H9 (cell line): ENCODE measurements around the gene HS3ST3B1. TPM values are rescaled to one million over a fixed set of nuclear protein-coding genes. Genes with fewer than 3 reads are reported as not detected.

Experiments
- DNase-seq: peaks from one replicate; pipeline ENCODE4 v3.0.0-alpha.2; 2017
- H2AFZ ChIP-seq: one replicate; pipeline ENCODE4 v1.6.1; 2013; ENCODE audit warnings: mild to moderate bottlenecking, low read length, control low read depth, moderate library complexity
- H2AK5ac ChIP-seq: 2 replicates; pipeline ENCODE4 v1.6.1; 2013; ENCODE audit warnings: low read length, control low read depth, mixed read lengths; ENCODE audit not compliant: insufficient read length
- H2BK120ac ChIP-seq: one replicate; pipeline ENCODE4 v1.6.1; 2013; ENCODE audit warnings: low read depth, mild to moderate bottlenecking, low read length, control low read depth, inconsistent platforms; ENCODE audit not compliant: poor library complexity, severe bottlenecking
- H2BK12ac ChIP-seq: 2 replicates; pipeline ENCODE4 v1.6.1; 2013; ENCODE audit warnings: low read length, control low read depth, mixed read lengths, low read depth; ENCODE audit not compliant: insufficient read length
- H2BK15ac ChIP-seq: 2 replicates; pipeline ENCODE4 v1.6.1; 2013; ENCODE audit warnings: low read depth, low read length, control low read depth
- H2BK20ac ChIP-seq: one replicate; pipeline ENCODE4 v1.6.1; 2013; ENCODE audit warnings: low read depth, mild to moderate bottlenecking, low read length, control low read depth, inconsistent platforms; ENCODE audit not compliant: poor library complexity, severe bottlenecking
- H2BK5ac ChIP-seq: 2 replicates; pipeline ENCODE4 v1.6.1; 2013; ENCODE audit warnings: low read length, control low read depth, mixed read lengths; ENCODE audit not compliant: insufficient read length
- H3K14ac ChIP-seq: 2 replicates; pipeline ENCODE4 v1.6.1; 2013; ENCODE audit warnings: low read length, control low read depth; ENCODE audit not compliant: insufficient read depth
- H3K18ac ChIP-seq: 2 replicates; pipeline ENCODE4 v1.6.1; 2013; ENCODE audit warnings: low read depth, mild to moderate bottlenecking, mixed read lengths, low read length, control low read depth; ENCODE audit not compliant: insufficient read length
- H3K23ac ChIP-seq: 2 replicates; pipeline ENCODE4 v1.6.1; 2013; ENCODE audit warnings: low read length, control low read depth, mixed read lengths, low read depth; ENCODE audit not compliant: insufficient read length
- H3K23me2 ChIP-seq: 2 replicates; pipeline ENCODE4 v1.6.1; 2013; ENCODE audit warnings: low read depth, mild to moderate bottlenecking, mixed read lengths, low read length, control low read depth; ENCODE audit not compliant: insufficient read length, poor library complexity, severe bottlenecking
- H3K27ac ChIP-seq: 2 replicates; pipeline ENCODE4 v1.5.1; 2013; ENCODE audit warnings: low read length, control low read depth, mixed read lengths, low read depth; ENCODE audit not compliant: insufficient read length
- H3K27me3 ChIP-seq: 2 replicates; pipeline ENCODE4 v1.6.1; 2013; ENCODE audit warnings: low read length, control low read depth, inconsistent platforms; ENCODE audit not compliant: insufficient read depth
- H3K4ac ChIP-seq: 2 replicates; pipeline ENCODE4 v1.6.1; 2013; ENCODE audit warnings: low read depth, mild to moderate bottlenecking, control low read depth, inconsistent platforms, low read length, moderate library complexity
- H3K4me1 ChIP-seq: 2 replicates; pipeline ENCODE4 v1.6.1; 2013; ENCODE audit warnings: low read length, control low read depth, inconsistent platforms; ENCODE audit not compliant: insufficient read depth
- H3K4me2 ChIP-seq: 2 replicates; pipeline ENCODE4 v1.6.1; 2013; ENCODE audit warnings: low read length, control low read depth, mixed read lengths; ENCODE audit not compliant: insufficient read length, insufficient read depth
- H3K56ac ChIP-seq: 2 replicates; pipeline ENCODE4 v1.6.1; 2013; ENCODE audit warnings: low read depth, mild to moderate bottlenecking, mixed read lengths, low read length, control low read depth; ENCODE audit not compliant: insufficient read length
- H3K79me1 ChIP-seq: 2 replicates; pipeline ENCODE4 v1.6.1; 2013; ENCODE audit warnings: low read depth, mild to moderate bottlenecking, moderate library complexity, low read length, control low read depth, inconsistent platforms; ENCODE audit not compliant: insufficient read depth, poor library complexity, severe bottlenecking
- H3K79me2 ChIP-seq: 2 replicates; pipeline ENCODE4 v1.6.1; 2013; ENCODE audit warnings: low read length, control low read depth, inconsistent platforms; ENCODE audit not compliant: insufficient read depth
- H3K9ac ChIP-seq: 2 replicates; pipeline ENCODE4 v1.6.1; 2013; ENCODE audit warnings: low read length, control low read depth, mixed read lengths; ENCODE audit not compliant: insufficient read length; ENCODE audit errors: extremely low read depth
- H3K9me3 ChIP-seq: one replicate; pipeline ENCODE4 v1.6.1; 2013; ENCODE audit warnings: low read depth, low read length, inconsistent platforms; ENCODE audit not compliant: control insufficient read depth
- H3T11ph ChIP-seq: one replicate; pipeline ENCODE4 v1.6.1; 2013; ENCODE audit warnings: mild to moderate bottlenecking, low read length, control low read depth, inconsistent platforms
- H4K20me1 ChIP-seq: one replicate; pipeline ENCODE4 v1.6.1; 2013; ENCODE audit not compliant: control insufficient read depth, insufficient read length, insufficient read depth
- H4K5ac ChIP-seq: 2 replicates; pipeline ENCODE4 v1.6.1; 2013; ENCODE audit warnings: low read depth, mild to moderate bottlenecking, mixed read lengths, low read length, control low read depth; ENCODE audit not compliant: insufficient read length
- H4K8ac ChIP-seq: replicated peaks from 2 replicates; pipeline ENCODE4 v1.6.1; 2013; ENCODE audit warnings: low read length, control low read depth, mixed read lengths, low read depth; ENCODE audit not compliant: insufficient read length
- H4K91ac ChIP-seq: 2 replicates; pipeline ENCODE4 v1.6.1; 2013; ENCODE audit warnings: low read depth, mild to moderate bottlenecking, moderate library complexity, mixed read lengths, low read length, control low read depth; ENCODE audit not compliant: insufficient read length
- H3K27ac Mint-ChIP-seq, 3 experiments: 2 replicates in 2 of 3; 3 replicates in 1 of 3; pipeline ENCODE4 v1.8.0; 2020 to 2021; ENCODE audit warnings: mixed read lengths in 3 of 3, mild to moderate bottlenecking in 1 of 3, moderate library complexity in 1 of 3
- H3K27me3 Mint-ChIP-seq: 2 replicates; pipeline ENCODE4 v1.8.0; 2021; ENCODE audit warnings: low read depth, mild to moderate bottlenecking, moderate library complexity, mixed read lengths
- H3K36me3 Mint-ChIP-seq, 3 experiments: 2 replicates in 2 of 3; 3 replicates in 1 of 3; pipeline ENCODE4 v1.8.0; 2020 to 2021; ENCODE audit warnings: low read depth in 3 of 3, mixed read lengths in 3 of 3; ENCODE audit not compliant: insufficient read depth in 1 of 3
- H3K4me1 Mint-ChIP-seq, 2 experiments: 2 replicates each; pipeline ENCODE4 v1.8.0; 2020; ENCODE audit warnings: mixed read lengths in 2 of 2
- H3K4me3 Mint-ChIP-seq, 2 experiments: 2 replicates in 1 of 2; 3 replicates in 1 of 2; pipeline ENCODE4 v1.8.0; 2020 to 2021; ENCODE audit warnings: mild to moderate bottlenecking in 2 of 2, mixed read lengths in 2 of 2, moderate library complexity in 1 of 2
- H3K9me3 Mint-ChIP-seq, 2 experiments: 2 replicates in 1 of 2; 3 replicates in 1 of 2; pipeline ENCODE4 v1.8.0; 2020; ENCODE audit warnings: mild to moderate bottlenecking in 2 of 2, mixed read lengths in 2 of 2, moderate library complexity in 1 of 2
- WGBS: extraction: QIAGEN DNeasy Blood & Tissue Kit; methylation state at CpG from one replicate; pipeline ENCODE4 v1.1.7; 2013; ENCODE audit warnings: missing lambda C conversion rate, low lambda C conversion rate, mixed read lengths; ENCODE audit not compliant: insufficient read length; ENCODE audit errors: extremely low coverage; 5-methylcytosine and 5-hydroxymethylcytosine counted together
- total RNA-seq: library from RNA; stranded (reverse); gene quantifications from 2 replicates; pipeline ENCODE4 v1.2.1, GENCODE V29; 2021
- TF ChIP-seq, protein P1 (sequence below): fragments of 200-600 bp; sonication (generic); conservative IDR thresholded peaks from 3 replicates; pipeline ENCODE4 v1.8.0; 2021; ENCODE audit warnings: antibody characterized with exemption, mild to moderate bottlenecking

The HS3ST3B1 gene
- total RNA-seq, 1 experiment from 2014 or later = 2.8 TPM

DNA sequence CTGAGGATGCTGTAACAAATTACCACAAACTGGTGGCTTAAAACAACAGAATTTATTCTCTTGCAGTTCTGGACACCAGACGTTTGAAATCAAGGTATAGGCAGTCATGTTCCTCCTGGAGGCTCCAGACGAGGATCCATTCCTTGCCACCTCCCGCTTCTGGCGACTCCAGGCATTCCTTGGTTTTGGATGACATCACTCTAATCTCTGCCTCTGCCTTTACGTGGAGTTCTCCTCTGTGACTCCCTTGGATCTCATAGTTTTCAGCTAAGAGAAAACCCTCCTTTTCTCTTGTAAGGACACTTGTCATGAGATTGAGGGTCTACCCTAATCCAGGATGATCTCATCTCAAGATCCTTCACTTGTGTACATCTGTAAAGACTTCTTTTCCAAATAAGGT is 31.4 kb upstream of the HS3ST3B1 start:
- Histone ChIP-seq H3K79me1 (no peaks in the 10 kb centered on the region), H4K20me1 (no peaks in the 10 kb centered on the region), H3K56ac (no peak overlapping the region), H3K14ac (no peak overlapping the region), H3K79me2 (no peaks in the 10 kb centered on the region), H3K4ac (no peak overlapping the region), H2BK120ac (no peak overlapping the region), H2AFZ (no peak overlapping the region), H2BK12ac (no peak overlapping the region), H3K4me1 (no peaks in the 10 kb centered on the region), H3K9me3 (no peaks in the 10 kb centered on the region), H3K4me2 (no peak overlapping the region), H3K27ac (no peak overlapping the region), H2BK5ac (no peak overlapping the region), H3K23me2 (no peaks in the 10 kb centered on the region), H4K91ac (no peak overlapping the region), H4K8ac (no peak overlapping the region), H3K18ac (no peak overlapping the region), H2BK20ac (no peak overlapping the region), H3K23ac (no peak overlapping the region), H3K27me3 (no peaks in the 10 kb centered on the region), H2BK15ac (no peak overlapping the region), H2AK5ac (no peak overlapping the region), H4K5ac (no peak overlapping the region), H3T11ph (no peak overlapping the region), H3K9ac (no peak overlapping the region)
- Mint-ChIP-seq H3K27ac (no peak overlapping the region), H3K27me3 (no peaks in the 10 kb centered on the region), H3K36me3 (no peaks in the 10 kb centered on the region; a peak in 2 of 7 replicates), H3K4me1 (peaks cover 0 to 8% of the 10 kb centered on the region in 2 experiments; a peak in 3 of 4 replicates), H3K4me3 (no peak overlapping the region), H3K9me3 (peaks cover 0 to 4% of the 10 kb centered on the region in 2 experiments; a peak in 1 of 5 replicates)
- no CpG with 5 or more reads among the region's 5 CpGs for WGBS
- TF ChIP-seq, protein P1, sequence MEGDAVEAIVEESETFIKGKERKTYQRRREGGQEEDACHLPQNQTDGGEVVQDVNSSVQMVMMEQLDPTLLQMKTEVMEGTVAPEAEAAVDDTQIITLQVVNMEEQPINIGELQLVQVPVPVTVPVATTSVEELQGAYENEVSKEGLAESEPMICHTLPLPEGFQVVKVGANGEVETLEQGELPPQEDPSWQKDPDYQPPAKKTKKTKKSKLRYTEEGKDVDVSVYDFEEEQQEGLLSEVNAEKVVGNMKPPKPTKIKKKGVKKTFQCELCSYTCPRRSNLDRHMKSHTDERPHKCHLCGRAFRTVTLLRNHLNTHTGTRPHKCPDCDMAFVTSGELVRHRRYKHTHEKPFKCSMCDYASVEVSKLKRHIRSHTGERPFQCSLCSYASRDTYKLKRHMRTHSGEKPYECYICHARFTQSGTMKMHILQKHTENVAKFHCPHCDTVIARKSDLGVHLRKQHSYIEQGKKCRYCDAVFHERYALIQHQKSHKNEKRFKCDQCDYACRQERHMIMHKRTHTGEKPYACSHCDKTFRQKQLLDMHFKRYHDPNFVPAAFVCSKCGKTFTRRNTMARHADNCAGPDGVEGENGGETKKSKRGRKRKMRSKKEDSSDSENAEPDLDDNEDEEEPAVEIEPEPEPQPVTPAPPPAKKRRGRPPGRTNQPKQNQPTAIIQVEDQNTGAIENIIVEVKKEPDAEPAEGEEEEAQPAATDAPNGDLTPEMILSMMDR = no peak
- peak; percentile 18 for DNase-seq
